Testis (tissue), 2 donors: ENCODE measurements around the gene TMEM232.

Experiments
- POLR2A ChIP-seq: fragments of 450-650 bp; IDR thresholded peaks from one replicate; pipeline ENCODE4 v1.6.1; 2017; ENCODE audit warnings: antibody characterized with exemption, mild to moderate bottlenecking, moderate library complexity
- TF ChIP-seq, protein P1 (sequence below), 3 experiments: fragments of 450-650 bp in 2 of 3; fragments of 200-600 bp in 1 of 3; sonication (generic) in 1 of 3; IDR thresholded peaks; one replicate each; pipeline ENCODE4 v1.5.1; 2016 to 2019; ENCODE audit warnings: antibody characterized with exemption in 3 of 3, mild to moderate bottlenecking in 2 of 3, moderate library complexity in 1 of 3

DNA sequence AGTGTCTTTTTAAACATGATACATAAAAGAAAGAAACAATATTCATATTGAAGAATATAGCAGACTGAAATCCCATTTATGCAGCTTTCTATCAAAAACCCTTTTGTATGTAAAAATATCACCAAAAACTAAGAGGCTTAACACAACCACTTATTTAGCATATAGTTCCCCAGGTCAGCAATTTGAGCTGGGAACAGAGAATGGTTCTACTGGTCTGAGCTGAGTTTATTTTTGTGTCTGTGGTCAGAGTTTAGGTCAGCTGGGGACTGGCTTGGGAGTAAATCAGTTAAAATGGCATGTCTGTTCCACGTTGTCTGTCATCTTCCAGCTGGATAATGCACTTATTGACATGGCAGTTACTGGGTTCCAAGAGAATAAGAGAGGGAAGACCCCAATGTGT, 165.0 kb downstream of the TMEM232 start:
- TF ChIP-seq, protein P1, sequence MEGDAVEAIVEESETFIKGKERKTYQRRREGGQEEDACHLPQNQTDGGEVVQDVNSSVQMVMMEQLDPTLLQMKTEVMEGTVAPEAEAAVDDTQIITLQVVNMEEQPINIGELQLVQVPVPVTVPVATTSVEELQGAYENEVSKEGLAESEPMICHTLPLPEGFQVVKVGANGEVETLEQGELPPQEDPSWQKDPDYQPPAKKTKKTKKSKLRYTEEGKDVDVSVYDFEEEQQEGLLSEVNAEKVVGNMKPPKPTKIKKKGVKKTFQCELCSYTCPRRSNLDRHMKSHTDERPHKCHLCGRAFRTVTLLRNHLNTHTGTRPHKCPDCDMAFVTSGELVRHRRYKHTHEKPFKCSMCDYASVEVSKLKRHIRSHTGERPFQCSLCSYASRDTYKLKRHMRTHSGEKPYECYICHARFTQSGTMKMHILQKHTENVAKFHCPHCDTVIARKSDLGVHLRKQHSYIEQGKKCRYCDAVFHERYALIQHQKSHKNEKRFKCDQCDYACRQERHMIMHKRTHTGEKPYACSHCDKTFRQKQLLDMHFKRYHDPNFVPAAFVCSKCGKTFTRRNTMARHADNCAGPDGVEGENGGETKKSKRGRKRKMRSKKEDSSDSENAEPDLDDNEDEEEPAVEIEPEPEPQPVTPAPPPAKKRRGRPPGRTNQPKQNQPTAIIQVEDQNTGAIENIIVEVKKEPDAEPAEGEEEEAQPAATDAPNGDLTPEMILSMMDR (IDR thresholded peaks at IDR 0.05): no peak
- TF ChIP-seq POLR2A: no peak
